Ishikawa (cell line): ENCODE data around the gene WDR18.

Experiments
- CREB1 ChIP-seq: IDR thresholded peaks from 2 replicates; pipeline ENCODE4 v1.6.1; 2012; ENCODE audit warnings: low read depth
- EGR1 ChIP-seq: IDR thresholded peaks from 2 replicates; pipeline ENCODE4 v1.6.1; 2012
- EP300 ChIP-seq: IDR thresholded peaks from 2 replicates; pipeline ENCODE4 v1.6.1; 2012; ENCODE audit warnings: borderline replicate concordance
- FOXM1 ChIP-seq: IDR thresholded peaks from 2 replicates; pipeline ENCODE4 v1.6.1; 2012; ENCODE audit warnings: low read depth, borderline replicate concordance
- NFIC ChIP-seq: IDR thresholded peaks from 2 replicates; pipeline ENCODE4 v1.6.1; 2012
- RAD21 ChIP-seq: IDR thresholded peaks from 2 replicates; pipeline ENCODE4 v1.6.1; 2012; ENCODE audit warnings: low read depth
- ZBTB7A ChIP-seq: IDR thresholded peaks from 2 replicates; pipeline ENCODE4 v1.6.1; 2012; ENCODE audit warnings: low read depth
- TF ChIP-seq, protein P1 (sequence below): IDR thresholded peaks from 2 replicates; pipeline ENCODE4 v1.6.1; 2012
- TF ChIP-seq, protein P2 (sequence below): IDR thresholded peaks from 2 replicates; pipeline ENCODE4 v1.6.1; 2012

Gene WDR18

DNA sequence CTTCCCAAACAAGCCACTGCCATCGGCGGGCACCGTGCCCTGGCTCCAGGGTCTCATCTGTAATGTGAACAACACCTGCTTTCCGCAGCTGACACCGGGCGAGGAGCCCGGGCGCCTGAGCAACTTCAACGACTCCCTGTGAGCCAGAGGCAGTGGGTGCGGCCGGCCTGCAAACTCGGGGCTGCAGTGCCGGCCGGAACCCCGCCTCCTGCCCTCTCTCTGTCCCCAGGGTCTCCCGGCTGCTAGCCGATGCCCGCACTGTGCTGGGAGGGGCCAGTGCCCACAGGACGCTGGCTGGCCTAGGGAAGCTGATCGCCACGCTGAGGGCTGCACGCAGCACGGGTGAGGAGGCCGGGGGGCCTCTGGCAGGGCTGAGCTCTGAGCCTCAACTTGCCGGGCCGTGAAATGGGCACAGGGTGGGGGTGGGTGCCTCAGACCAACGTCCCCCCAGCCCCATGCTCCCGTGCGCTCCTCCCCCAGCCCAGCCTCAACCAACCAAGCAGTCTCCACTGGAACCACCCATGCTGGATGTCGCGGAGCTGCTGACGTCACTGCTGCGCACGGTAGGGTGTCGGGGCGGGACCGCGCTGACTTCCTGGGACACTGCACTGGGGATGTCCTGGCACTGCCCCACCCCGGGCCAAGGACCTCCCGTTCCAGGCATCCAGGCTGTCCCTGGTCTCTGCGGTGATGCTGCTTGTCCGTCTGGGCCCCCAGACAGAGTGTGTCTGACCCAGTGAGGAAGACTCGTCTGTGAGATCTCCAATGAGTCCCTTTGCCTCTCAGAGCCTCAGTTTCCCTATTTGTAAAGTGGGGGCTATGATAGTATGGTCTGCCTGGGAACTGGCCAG is 57.9 kb downstream of the WDR18 start:
- TF ChIP-seq, protein P1, sequence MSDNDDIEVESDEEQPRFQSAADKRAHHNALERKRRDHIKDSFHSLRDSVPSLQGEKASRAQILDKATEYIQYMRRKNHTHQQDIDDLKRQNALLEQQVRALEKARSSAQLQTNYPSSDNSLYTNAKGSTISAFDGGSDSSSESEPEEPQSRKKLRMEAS, result peak; percentile 27; the same call in 1 of the 2 replicates
- peak; percentile 73 for TF ChIP-seq CREB1
- TF ChIP-seq RAD21, result no peak
- no peak for TF ChIP-seq EGR1
- TF ChIP-seq EP300, result no peak
- TF ChIP-seq FOXM1, result no peak

- TF ChIP-seq NFIC, result peak; percentile 95
- TF ChIP-seq ZBTB7A, result peak; percentile 53; the same call in 1 of the 2 replicates
- TF ChIP-seq, protein P2, sequence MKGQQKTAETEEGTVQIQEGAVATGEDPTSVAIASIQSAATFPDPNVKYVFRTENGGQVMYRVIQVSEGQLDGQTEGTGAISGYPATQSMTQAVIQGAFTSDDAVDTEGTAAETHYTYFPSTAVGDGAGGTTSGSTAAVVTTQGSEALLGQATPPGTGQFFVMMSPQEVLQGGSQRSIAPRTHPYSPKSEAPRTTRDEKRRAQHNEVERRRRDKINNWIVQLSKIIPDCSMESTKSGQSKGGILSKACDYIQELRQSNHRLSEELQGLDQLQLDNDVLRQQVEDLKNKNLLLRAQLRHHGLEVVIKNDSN, result no peak
Measured at GRCh38 chr19:1042689-1043511, 58.8 kb downstream of the WDR18 start.
